Activated CD8-positive, alpha-beta memory T cell treated with anti-CD3 and anti-CD28 coated beads, Interleukin-2, amount 50 U/mL, for 1 hour (primary cell): ENCODE measurements around the gene HDAC4.

Experiments used
- DNase-seq: peaks from one replicate; pipeline ENCODE4 v3.0.0-alpha.2; 2020; ENCODE audit errors: extremely low read depth

HDAC4 gene

GRCh38 chr2:239202343-239202742 is 198.5 kb downstream of the HDAC4 start:
- no peak for DNase-seq

- no peak for DNase-seq
Observed at GRCh38 chr2:239201884-239202283, 198.9 kb downstream of the HDAC4 start.

- no peak for DNase-seq
Observed at GRCh38 chr2:239201531-239201876, 199.3 kb downstream of the HDAC4 start.

- no peak for DNase-seq
Observed at GRCh38 chr2:239200646-239201530, 199.9 kb downstream of the HDAC4 start.

GRCh38 chr2:239199041-239199768 is 201.6 kb downstream of the HDAC4 start:
- no peak for DNase-seq

DNA sequence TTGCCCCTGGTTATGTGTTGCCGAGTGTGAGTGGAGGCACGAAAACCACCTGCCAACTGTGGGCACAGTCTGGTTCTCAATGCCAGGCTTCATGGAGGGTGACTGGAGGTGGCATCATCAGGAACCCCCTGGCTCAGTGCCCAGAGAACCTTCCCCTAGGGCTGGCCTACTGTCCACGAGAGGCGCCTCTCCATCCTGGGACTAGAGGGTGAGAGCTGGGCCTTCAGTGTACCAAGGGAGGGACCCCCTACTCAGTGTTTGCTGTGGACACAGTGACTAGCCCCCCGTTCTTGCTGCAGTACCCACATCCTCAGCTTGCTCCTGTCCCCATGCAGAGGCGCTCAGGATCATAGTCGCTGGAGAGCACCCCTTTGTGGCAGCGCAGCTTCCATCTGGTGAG is 202.6 kb downstream of the HDAC4 start:
- no peak for DNase-seq

GRCh38 chr2:239197146-239197545 is 203.7 kb downstream of the HDAC4 start:
- DNase-seq, result no peak

- DNase-seq, result no peak
Observed at GRCh38 chr2:239196474-239197021, 204.3 kb downstream of the HDAC4 start.

DNA sequence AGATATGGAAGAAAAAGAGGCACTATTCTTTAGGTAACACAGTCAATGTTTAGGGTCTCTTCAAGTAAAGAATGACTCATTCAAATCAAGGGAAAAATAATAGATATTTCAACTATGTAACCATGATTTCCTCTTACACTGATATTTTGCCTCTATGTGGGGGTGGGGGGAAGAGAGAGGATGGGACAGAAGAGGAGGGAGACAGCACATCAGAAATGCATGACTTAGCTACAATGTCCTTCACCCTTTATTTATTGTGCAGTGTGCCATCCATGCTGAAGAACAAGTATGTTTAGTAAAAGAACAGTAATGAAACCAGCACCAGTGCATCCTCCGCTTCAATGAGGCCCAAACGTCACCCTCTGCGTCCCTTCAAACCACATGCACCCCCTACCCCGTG is 204.8 kb downstream of the HDAC4 start:
- DNase-seq, result no peak

DNA sequence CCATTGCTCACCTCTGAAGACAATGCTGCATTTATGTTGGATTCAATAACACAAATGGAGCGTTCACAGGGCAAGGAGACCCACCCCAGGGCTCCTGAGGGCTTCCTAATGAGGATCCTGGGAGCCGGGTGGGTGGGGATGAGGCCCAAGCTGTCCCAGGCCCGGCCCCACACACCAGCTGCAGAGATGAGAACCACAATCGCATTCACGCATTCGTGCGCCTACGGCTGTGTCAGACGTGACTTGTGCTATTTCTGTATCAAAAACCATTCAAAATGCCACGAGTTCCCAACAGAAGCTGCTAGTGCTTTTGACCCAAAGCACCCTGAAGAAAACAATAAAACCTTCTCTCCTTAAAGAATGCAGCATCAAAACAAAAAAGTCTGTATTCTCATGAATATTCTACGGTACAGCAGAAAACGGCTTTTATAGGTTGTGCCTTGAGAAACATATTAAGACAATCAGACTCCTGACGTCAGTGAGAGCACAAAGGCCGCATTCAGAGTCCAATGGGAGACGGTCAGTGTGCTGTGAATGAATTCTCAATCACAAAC is 205.4 kb downstream of the HDAC4 start:
- no peak for DNase-seq

DNA sequence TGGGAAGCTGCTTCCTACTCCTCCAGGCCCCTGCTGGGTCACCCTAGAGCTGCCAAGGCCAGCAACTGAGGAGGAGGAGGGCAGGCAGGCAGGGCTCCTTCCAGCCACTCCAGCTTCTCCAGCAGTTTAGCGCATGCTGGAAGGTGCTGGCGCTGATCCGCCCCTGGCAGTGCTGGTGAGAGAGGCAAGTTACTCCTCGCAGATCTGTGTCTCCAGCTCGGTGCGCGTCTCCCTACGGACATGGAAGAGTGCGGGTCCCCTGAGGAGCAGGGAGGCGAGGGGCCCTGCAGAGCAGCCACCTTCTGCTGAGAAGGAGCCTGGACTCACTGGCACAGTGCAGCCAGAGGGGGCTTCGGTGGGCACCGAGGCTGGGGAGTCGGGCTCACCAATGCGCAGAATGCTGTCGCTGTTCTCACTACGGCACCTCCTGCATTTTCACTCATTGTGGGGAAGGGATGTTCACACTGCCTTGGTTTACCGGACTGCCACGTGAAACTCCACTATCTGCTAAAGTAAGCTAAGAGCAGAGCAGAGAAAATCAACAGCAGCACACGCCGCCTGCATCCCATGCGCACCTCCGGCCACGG is 206.0 kb downstream of the HDAC4 start:
- DNase-seq, result no peak

DNA sequence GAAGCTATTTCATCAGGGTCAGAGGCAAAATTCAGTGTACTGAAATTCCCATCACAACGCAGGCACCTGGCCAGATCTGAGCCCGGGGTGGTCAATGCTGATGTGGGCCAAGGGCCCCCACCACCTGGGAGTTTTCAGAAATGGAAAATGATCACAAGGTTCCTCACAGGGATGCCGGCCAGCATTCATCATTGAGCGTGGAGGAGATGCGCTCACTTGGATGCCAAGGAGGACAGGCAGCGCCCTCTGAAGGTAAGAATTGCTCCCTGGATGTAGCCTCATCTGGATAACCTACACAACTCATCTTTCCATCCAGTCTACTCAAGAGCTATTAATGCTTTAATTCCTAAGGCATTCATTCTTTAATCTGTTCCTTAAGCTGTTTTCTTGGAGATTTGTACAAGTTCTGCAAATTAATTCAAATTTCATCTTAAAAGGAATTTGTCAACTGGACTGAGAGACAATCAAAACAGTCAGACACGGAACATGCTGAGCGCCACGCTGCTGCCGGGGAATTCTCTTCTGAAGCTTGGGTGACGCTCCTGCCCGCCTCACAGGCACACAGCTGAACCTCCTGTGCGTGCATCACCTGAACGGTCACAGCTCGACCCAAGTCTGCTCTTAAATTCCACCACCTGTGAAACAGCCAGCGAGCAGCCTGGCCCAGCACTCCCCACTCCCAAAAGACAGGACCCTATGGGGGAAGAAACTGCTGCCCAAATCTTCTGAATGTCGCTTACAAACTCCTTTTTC is 206.7 kb downstream of the HDAC4 start:
- DNase-seq, result no peak

GRCh38 chr2:239193401-239193811 is 207.4 kb downstream of the HDAC4 start:
- DNase-seq, result no peak

DNA sequence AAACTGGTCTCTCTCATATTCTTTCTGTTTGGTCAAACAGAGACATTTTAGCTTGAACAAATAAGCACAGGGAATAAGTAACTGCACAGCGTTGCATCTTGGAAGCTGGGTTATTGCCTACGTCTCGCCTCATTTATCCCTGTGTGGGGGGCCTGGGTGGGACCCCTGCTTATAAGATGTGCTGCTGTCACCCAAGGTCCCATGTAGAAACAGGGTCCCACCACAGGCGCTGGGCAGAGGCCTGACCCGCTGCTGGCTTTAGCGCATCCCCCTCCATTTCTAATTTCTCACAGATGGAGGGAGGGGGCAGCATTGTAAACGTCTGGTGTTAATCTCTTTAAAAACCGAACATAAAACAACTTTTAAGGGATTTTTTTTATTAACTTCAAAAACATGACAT is 207.8 kb downstream of the HDAC4 start:
- no peak for DNase-seq

DNA sequence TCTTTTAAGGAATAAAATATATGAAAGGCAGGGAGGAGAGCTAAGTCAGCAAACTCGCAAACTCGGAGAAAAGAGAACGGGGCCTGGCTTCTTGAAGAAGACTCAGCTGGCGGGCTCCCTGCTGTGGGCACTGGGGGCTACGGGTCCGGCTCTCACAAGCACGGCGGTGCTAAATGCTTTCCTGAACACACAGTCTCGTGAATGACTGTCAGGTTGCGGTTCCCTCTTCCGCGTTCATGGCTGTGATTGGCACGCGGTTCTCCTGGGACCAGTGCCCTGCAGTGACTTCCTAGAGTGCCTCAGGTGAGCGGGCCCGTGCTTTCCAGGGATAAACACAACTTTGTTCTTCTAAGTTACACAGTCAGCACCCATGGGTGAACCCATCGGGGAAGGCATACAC is 208.4 kb downstream of the HDAC4 start:
- no peak for DNase-seq

DNA sequence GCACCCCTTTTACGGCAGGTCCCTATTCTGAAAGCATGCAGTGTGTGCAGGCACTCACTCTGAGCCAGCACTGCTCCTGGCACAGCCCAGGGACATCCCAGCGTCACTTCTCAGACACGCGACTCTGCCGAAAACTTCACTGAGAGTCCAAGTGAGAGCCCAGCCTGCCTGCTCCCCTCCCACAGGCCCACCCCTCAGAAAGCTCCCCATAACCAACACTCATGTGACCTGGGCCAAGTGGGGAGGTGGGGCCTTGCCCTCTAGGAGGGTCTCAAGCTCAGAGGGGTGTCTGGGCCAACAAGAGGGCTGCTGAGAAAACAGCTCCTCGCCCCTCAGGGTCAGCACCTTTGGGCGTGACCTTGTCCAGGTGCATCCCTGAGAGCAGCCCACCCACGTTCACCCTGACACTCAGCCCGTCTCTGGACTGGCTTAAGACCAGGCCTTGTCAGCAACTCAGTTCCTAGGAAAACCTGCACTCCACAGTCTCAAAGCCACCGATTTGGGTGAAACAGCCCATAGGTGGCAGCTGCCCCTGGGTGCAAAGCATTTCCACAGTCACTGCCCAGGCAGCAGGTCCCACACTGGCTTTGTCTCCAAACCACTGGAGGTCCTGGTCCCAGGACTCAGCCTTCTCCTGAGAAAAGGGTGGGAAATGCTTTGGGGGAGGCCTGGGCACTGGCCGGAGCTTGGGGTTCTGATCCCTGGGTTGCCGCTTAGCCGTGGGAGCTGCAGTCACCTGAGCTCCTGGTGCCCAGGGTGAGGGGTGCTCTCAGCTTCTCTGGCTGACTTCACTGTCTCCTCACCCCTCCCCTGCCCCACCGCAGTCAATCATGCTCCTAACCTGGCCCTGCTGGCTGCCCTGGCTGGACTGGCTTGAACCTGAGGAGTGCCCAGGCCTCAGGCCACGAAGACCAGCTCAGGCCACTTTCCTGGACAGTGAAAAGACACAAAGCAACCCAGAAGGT is 209.6 kb downstream of the HDAC4 start:
- no peak for DNase-seq

DNA sequence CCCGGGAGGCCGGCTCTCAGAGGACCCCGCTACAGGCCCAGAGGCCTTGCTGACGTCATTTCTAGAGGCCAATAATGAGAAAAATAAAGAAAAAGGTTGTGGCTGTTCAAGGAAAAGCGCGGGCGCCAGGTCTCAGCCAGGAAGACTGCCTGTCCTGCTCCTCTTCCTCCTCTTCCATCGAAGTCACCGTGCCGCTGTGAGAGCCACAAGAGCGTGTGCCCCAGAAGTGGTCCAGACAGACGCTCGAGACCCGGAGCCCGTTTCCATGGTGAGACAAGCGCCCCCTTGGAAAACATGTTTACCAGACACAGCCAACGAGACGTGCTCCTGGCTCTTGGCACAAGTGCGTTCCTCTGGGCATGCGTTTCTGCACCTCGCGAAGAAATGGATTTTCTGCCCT is 210.5 kb downstream of the HDAC4 start:
- no peak for DNase-seq

DNA sequence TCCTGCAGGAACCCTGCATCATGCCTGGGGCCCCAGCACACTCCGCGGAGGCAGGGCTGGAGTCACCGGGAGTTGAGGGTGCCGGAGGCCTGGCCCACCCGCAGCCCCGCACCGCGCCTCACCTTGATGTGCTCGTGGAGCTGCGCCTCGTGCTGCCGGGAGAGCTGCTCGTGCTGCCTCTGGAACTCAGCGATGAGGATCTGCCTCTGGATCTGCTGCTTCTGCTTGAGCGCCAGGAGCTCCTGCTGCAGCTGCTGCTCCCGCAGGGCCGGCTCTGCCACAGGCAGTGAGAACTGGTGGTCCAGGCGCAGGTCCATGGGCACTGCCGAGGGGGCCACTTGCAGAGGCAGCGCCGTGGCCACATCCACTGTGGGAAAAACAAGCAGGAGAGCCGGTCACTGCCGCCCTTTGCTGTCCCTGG is 211.1 kb downstream of the HDAC4 start:
- DNase-seq, result no peak

DNA sequence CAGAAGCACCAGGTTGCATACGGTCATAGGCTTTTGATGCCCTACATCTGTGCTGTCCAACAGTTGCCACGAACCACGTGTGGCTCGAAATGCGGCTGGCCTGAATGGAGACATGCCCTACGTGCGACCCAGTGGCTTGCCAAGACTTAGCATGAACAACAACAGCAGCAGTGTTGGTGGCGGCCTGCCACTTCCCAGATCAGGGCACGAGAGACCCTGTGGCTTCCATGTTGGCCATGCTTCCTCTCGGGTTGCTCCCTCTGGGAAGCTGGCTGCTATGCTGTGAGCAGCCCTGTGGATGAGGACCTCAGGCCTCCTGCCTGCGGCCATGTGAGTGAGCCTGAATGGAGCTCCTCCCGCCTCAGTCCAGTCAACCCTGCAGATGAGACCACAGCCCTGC is 212.3 kb downstream of the HDAC4 start:
- DNase-seq, result no peak
